Pancreas (tissue), 10 donors: Measurements from ENCODE around the gene ZBTB43. TPM values are rescaled to one million over a fixed set of nuclear protein-coding genes. Genes with fewer than 3 reads are reported as not detected.
A peak's percentile ranks its signal among the peaks of the same experiment; 100 is the strongest.

Source experiments
- ATAC-seq, 4 donors: fragments of 200-7000 bp; cut with Tn5 transposase; one replicate each; pipeline versions ENCODE4 v1.8.0 to v1.9.1; 2020; ENCODE audit warnings: mild to moderate bottlenecking in 4 of 4, moderate library complexity in 4 of 4
- DNase-seq, 6 donors: peaks; one replicate each; pipeline ENCODE4 v3.0.0-alpha.2; 2020
- FAIRE-seq: peaks from 2 replicates; lab custom pipeline; 2012; peaks lifted over from hg19 to GRCh38; lab: Jason Lieb, UNC
- H3K27ac ChIP-seq, 4 donors: fragments of 200-600 bp; sonication (generic); 1 replicate in 3 of 4; 2 replicates in 1 of 4; pipeline versions ENCODE4 v1.5.0 to v1.8.0; 2020
- H3K27me3 ChIP-seq, 4 donors: fragments of 200-600 bp; one replicate each; pipeline ENCODE4 v1.8.0; 2021
- H3K36me3 ChIP-seq, 3 donors: fragments of 200-600 bp; sonication (generic) in 1 of 3; one replicate each; pipeline versions ENCODE4 v1.5.0 to v1.8.0; 2020 to 2021
- H3K4me1 ChIP-seq, 3 donors: fragments of 200-600 bp; one replicate each; pipeline ENCODE4 v1.8.0; 2021
- H3K4me3 ChIP-seq, 4 donors: fragments of 200-600 bp; sonication (generic) in 2 of 4; one replicate each; pipeline versions ENCODE4 v1.5.0 to v1.8.0; 2020 to 2021
- H3K9me3 ChIP-seq, 4 donors: fragments of 200-600 bp; one replicate each; pipeline ENCODE4 v1.8.0; 2021
- WGBS, 2 donors: extraction: QIAGEN DNeasy Blood & Tissue Kit; methylation state at CpG; one replicate each; pipeline ENCODE4 v1.1.7; 2013; 5-methylcytosine and 5-hydroxymethylcytosine counted together
- intact Hi-C, 3 donors: fragments of 100-400 bp; cut with DNase I; formaldehyde crosslinking; loops; one replicate each; pipeline versions ENCODE4 v1.11.1 to v1.14.2; 2022
- polyA plus RNA-seq, 2 donors: library from polyadenylated mRNA; stranded (reverse); fragments of 200-250 nt; gene quantifications; one replicate each; pipeline ENCODE4 v1.2.3, GENCODE V29; 2013
- total RNA-seq, 6 donors: library from RNA; stranded (reverse); fragmentation: NEBNext Ultra II Directional in 4 of 6; extraction: Animal tissue kit (Norgen Biotek cat#: 25700) in 4 of 6; gene quantifications; one replicate each; pipeline versions ENCODE4 v1.2.1 to v1.2.4, GENCODE V29; 2021 to 2023
- TF ChIP-seq, protein P1 (sequence below), 4 donors: fragments of 200-600 bp; sonication (generic) in 3 of 4; IDR thresholded peaks; one replicate each; pipeline versions ENCODE4 v1.5.0 to v1.8.0; 2021; ENCODE audit warnings: antibody characterized with exemption in 4 of 4
- donor health status: healthy with polysubstance abuse.
- donor health status: DM: no; HTN: no; CAD: no; lungs with moderate emphysema.
- donor health status: DM: no; HTN: no; CAD: no.
- donor health status: control.
- donor health status: control.
- donor health status: Bipolar disorder and iron deficiency.
- donor health status: DM: yes; HTN: yes; CAD: no.
- donor health status: DM: no; HTN: no; CAD: no.
- donor health status: DM: no; HTN: no; CAD: no.
- donor health status: DM: yes; HTN: yes; CAD: no.

Gene ZBTB43
- total and polyA plus RNA-seq, 8 donors, result 2.2 to 8.5 (median 5.7) TPM

DNA sequence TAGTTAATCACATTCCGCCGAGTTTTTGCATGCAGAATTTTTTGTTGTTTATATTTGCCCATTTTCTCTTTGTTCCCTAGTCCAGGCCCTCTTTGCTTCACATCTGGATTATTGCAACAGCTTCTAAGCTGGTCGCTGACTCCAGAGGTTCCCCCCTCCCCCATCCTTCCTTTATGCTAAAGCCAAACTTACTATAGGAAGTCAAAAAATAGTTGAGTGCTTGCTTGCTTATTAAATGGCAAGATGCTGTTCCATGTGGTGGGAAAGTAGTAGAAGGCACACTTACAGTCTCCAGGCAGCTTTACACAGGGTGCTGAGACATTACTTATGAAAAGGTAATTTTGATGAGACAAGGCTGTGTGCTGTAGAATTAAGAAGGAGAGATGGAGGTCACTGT, 56.9 kb downstream of the ZBTB43 start:
- FAIRE-seq, result no peak
- no peak for DNase-seq
- peak overlapping the region; percentile 57 to 93 (median 79) for H3K4me3 ChIP-seq

DNA sequence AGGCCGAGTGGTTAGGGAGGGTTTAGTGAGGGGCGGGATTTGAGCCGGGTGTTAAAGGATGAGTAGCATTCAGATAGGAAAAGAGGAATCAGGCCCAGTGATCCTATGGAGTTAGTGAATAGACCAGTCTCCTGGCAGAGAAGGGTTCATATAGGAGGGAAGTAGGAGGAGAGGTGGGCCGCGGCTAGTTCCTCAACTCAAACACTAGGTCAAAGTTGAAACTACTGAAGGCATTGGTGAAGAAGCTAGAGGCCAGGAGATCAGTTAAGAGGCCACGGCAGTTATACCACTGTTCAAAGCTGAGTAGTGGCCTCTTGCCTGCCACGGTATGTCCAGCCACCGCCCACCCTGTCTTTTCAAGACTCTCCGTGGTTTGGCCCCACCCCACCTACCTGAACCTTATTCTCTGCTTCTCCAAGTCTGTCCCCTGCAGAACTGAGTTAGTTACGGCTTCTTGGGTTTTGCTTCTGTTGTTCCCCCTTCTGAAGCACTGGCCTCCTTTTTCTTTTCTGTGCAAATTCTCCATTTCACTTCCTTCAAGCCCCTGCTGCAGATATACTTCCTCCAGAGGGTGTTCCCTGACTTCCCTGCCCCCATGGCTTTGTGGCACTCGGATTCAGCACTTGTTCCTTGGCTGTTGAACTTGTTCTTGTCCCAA, 57.4 kb downstream of the ZBTB43 start:
- intact Hi-C loops, result no loop called here
- ATAC-seq (no peak), FAIRE-seq (no peak), DNase-seq (no peak)
- no peaks in the 10 kb centered on the region for H3K9me3 ChIP-seq
- H3K36me3 ChIP-seq, result peaks cover 0 to 3% (median 0%) of the 10 kb centered on the region in 3 donors
- WGBS, 2 donors, result 55 to 72% methylated on average over 11 of the region's 11 CpGs
- H3K27ac ChIP-seq, result peak overlapping the region in 2 of 4 donors; percentile 5 to 9
- H3K4me3 ChIP-seq, result peak overlapping the region in 1 of 4 donors; percentile 93
- no peaks in the 10 kb centered on the region for H3K27me3 ChIP-seq
- TF ChIP-seq, protein P1, sequence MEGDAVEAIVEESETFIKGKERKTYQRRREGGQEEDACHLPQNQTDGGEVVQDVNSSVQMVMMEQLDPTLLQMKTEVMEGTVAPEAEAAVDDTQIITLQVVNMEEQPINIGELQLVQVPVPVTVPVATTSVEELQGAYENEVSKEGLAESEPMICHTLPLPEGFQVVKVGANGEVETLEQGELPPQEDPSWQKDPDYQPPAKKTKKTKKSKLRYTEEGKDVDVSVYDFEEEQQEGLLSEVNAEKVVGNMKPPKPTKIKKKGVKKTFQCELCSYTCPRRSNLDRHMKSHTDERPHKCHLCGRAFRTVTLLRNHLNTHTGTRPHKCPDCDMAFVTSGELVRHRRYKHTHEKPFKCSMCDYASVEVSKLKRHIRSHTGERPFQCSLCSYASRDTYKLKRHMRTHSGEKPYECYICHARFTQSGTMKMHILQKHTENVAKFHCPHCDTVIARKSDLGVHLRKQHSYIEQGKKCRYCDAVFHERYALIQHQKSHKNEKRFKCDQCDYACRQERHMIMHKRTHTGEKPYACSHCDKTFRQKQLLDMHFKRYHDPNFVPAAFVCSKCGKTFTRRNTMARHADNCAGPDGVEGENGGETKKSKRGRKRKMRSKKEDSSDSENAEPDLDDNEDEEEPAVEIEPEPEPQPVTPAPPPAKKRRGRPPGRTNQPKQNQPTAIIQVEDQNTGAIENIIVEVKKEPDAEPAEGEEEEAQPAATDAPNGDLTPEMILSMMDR (IDR thresholded peaks at IDR 0.05), result no peak
- H3K4me1 ChIP-seq, result peaks cover 8 to 32% (median 19%) of the 10 kb centered on the region in 3 donors

More for the DNA sequence above, 56.9 kb downstream of the ZBTB43 start:
- peak overlapping the region in 2 of 4 donors; percentile 74 to 95 for H3K27ac ChIP-seq
- ATAC-seq, result no peak
- intact Hi-C loops, result no loop called here
- no peaks in the 10 kb centered on the region for H3K9me3 ChIP-seq
- no peaks in the 10 kb centered on the region for H3K27me3 ChIP-seq
- 9 to 22% methylated on average over 3 of the region's 3 CpGs for WGBS, 2 donors
- H3K4me1 ChIP-seq, result peaks cover 8 to 34% (median 19%) of the 10 kb centered on the region in 3 donors
- peaks cover 0 to 3% (median 0%) of the 10 kb centered on the region in 3 donors for H3K36me3 ChIP-seq
- TF ChIP-seq, protein P1 (IDR thresholded peaks at IDR 0.05), result no peak

- Histone ChIP-seq H3K9me3 (no peaks in the 10 kb centered on the region), H3K4me1 (peaks cover 8 to 24% (median 14%) of the 10 kb centered on the region in 3 donors), H3K4me3 (no peak overlapping the region), H3K27me3 (no peaks in the 10 kb centered on the region), H3K27ac (no peak overlapping the region), H3K36me3 (peaks cover 0 to 3% (median 0%) of the 10 kb centered on the region in 3 donors)
- WGBS, 2 donors, result 68 to 71% methylated on average over 2 of the region's 2 CpGs
- DNase-seq (no peak), ATAC-seq (no peak), FAIRE-seq (no peak)
- TF ChIP-seq, protein P1 (IDR thresholded peaks at IDR 0.05), result no peak
- intact Hi-C loops, result no loop called here
Observed at GRCh38 chr9:126864771-126865170, 59.9 kb downstream of the ZBTB43 start.

GRCh38 chr9:126869368-126869767, 64.5 kb downstream of the ZBTB43 start:
- Histone ChIP-seq H3K4me3 (no peak overlapping the region), H3K27me3 (no peaks in the 10 kb centered on the region), H3K4me1 (no peaks in the 10 kb centered on the region), H3K9me3 (no peaks in the 10 kb centered on the region), H3K36me3 (peaks cover 0 to 1% (median 0%) of the 10 kb centered on the region in 3 donors), H3K27ac (no peak overlapping the region)
- FAIRE-seq (no peak), ATAC-seq (no peak), DNase-seq (no peak)
- 91 to 92% methylated on average over 7 of the region's 7 CpGs for WGBS, 2 donors
- TF ChIP-seq, protein P1 (IDR thresholded peaks at IDR 0.05), result no peak
- intact Hi-C loops, result no loop called here

DNA sequence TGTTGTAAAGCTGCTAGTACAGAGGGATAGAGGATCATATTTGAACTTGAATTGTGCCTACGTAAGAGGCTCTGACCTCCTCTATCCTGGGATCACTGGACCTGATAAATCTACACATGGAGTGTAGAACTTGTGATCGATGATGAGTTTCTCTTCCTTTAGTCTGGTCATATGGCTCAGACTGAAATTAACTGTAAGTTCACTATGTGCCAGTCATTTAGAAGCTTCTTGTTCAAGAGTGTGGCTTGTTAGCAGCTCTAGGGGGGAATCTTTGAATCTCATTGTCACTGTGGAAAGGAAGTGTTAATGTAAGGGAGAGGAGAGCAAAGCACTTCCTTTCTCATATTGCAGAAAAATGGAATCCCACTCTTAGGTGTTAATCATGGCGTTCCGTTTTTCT, 67.7 kb downstream of the ZBTB43 start:
- intact Hi-C loops, result no loop called here
- H3K9me3 ChIP-seq, result no peaks in the 10 kb centered on the region
- ATAC-seq, result no peak
- H3K27ac ChIP-seq, result no peak overlapping the region
- H3K4me3 ChIP-seq, result no peak overlapping the region
- no peaks in the 10 kb centered on the region for H3K4me1 ChIP-seq
- H3K27me3 ChIP-seq, result no peaks in the 10 kb centered on the region
- DNase-seq, result no peak
- H3K36me3 ChIP-seq, result no peaks in the 10 kb centered on the region
- FAIRE-seq, result no peak
- TF ChIP-seq, protein P1 (IDR thresholded peaks at IDR 0.05), result no peak
- WGBS, 2 donors, result 86 to 94% methylated on average over 4 of the region's 4 CpGs
